H9 (cell line): Measurements from ENCODE around the gene SLC8B1. TPM values are rescaled to one million over a fixed set of nuclear protein-coding genes. Genes with fewer than 3 reads are reported as not detected.

Experiments
- DNase-seq: peaks from one replicate; pipeline ENCODE4 v3.0.0-alpha.2; 2017
- H2AFZ ChIP-seq: one replicate; pipeline ENCODE4 v1.6.1; 2013; ENCODE audit warnings: mild to moderate bottlenecking, low read length, control low read depth, moderate library complexity
- H2AK5ac ChIP-seq: 2 replicates; pipeline ENCODE4 v1.6.1; 2013; ENCODE audit warnings: low read length, control low read depth, mixed read lengths; ENCODE audit not compliant: insufficient read length
- H2BK120ac ChIP-seq: one replicate; pipeline ENCODE4 v1.6.1; 2013; ENCODE audit warnings: low read depth, mild to moderate bottlenecking, low read length, control low read depth, inconsistent platforms; ENCODE audit not compliant: poor library complexity, severe bottlenecking
- H2BK12ac ChIP-seq: 2 replicates; pipeline ENCODE4 v1.6.1; 2013; ENCODE audit warnings: low read length, control low read depth, mixed read lengths, low read depth; ENCODE audit not compliant: insufficient read length
- H2BK15ac ChIP-seq: 2 replicates; pipeline ENCODE4 v1.6.1; 2013; ENCODE audit warnings: low read depth, low read length, control low read depth
- H2BK20ac ChIP-seq: one replicate; pipeline ENCODE4 v1.6.1; 2013; ENCODE audit warnings: low read depth, mild to moderate bottlenecking, low read length, control low read depth, inconsistent platforms; ENCODE audit not compliant: poor library complexity, severe bottlenecking
- H2BK5ac ChIP-seq: 2 replicates; pipeline ENCODE4 v1.6.1; 2013; ENCODE audit warnings: low read length, control low read depth, mixed read lengths; ENCODE audit not compliant: insufficient read length
- H3K14ac ChIP-seq: 2 replicates; pipeline ENCODE4 v1.6.1; 2013; ENCODE audit warnings: low read length, control low read depth; ENCODE audit not compliant: insufficient read depth
- H3K18ac ChIP-seq: 2 replicates; pipeline ENCODE4 v1.6.1; 2013; ENCODE audit warnings: low read depth, mild to moderate bottlenecking, mixed read lengths, low read length, control low read depth; ENCODE audit not compliant: insufficient read length
- H3K23ac ChIP-seq: 2 replicates; pipeline ENCODE4 v1.6.1; 2013; ENCODE audit warnings: low read length, control low read depth, mixed read lengths, low read depth; ENCODE audit not compliant: insufficient read length
- H3K23me2 ChIP-seq: 2 replicates; pipeline ENCODE4 v1.6.1; 2013; ENCODE audit warnings: low read depth, mild to moderate bottlenecking, mixed read lengths, low read length, control low read depth; ENCODE audit not compliant: insufficient read length, poor library complexity, severe bottlenecking
- H3K27ac ChIP-seq: 2 replicates; pipeline ENCODE4 v1.5.1; 2013; ENCODE audit warnings: low read length, control low read depth, mixed read lengths, low read depth; ENCODE audit not compliant: insufficient read length
- H3K27me3 ChIP-seq: 2 replicates; pipeline ENCODE4 v1.6.1; 2013; ENCODE audit warnings: low read length, control low read depth, inconsistent platforms; ENCODE audit not compliant: insufficient read depth
- H3K4ac ChIP-seq: 2 replicates; pipeline ENCODE4 v1.6.1; 2013; ENCODE audit warnings: low read depth, mild to moderate bottlenecking, control low read depth, inconsistent platforms, low read length, moderate library complexity
- H3K4me1 ChIP-seq: 2 replicates; pipeline ENCODE4 v1.6.1; 2013; ENCODE audit warnings: low read length, control low read depth, inconsistent platforms; ENCODE audit not compliant: insufficient read depth
- H3K4me2 ChIP-seq: 2 replicates; pipeline ENCODE4 v1.6.1; 2013; ENCODE audit warnings: low read length, control low read depth, mixed read lengths; ENCODE audit not compliant: insufficient read length, insufficient read depth
- H3K56ac ChIP-seq: 2 replicates; pipeline ENCODE4 v1.6.1; 2013; ENCODE audit warnings: low read depth, mild to moderate bottlenecking, mixed read lengths, low read length, control low read depth; ENCODE audit not compliant: insufficient read length
- H3K79me1 ChIP-seq: 2 replicates; pipeline ENCODE4 v1.6.1; 2013; ENCODE audit warnings: low read depth, mild to moderate bottlenecking, moderate library complexity, low read length, control low read depth, inconsistent platforms; ENCODE audit not compliant: insufficient read depth, poor library complexity, severe bottlenecking
- H3K79me2 ChIP-seq: 2 replicates; pipeline ENCODE4 v1.6.1; 2013; ENCODE audit warnings: low read length, control low read depth, inconsistent platforms; ENCODE audit not compliant: insufficient read depth
- H3K9ac ChIP-seq: 2 replicates; pipeline ENCODE4 v1.6.1; 2013; ENCODE audit warnings: low read length, control low read depth, mixed read lengths; ENCODE audit not compliant: insufficient read length; ENCODE audit errors: extremely low read depth
- H3K9me3 ChIP-seq: one replicate; pipeline ENCODE4 v1.6.1; 2013; ENCODE audit warnings: low read depth, low read length, inconsistent platforms; ENCODE audit not compliant: control insufficient read depth
- H3T11ph ChIP-seq: one replicate; pipeline ENCODE4 v1.6.1; 2013; ENCODE audit warnings: mild to moderate bottlenecking, low read length, control low read depth, inconsistent platforms
- H4K20me1 ChIP-seq: one replicate; pipeline ENCODE4 v1.6.1; 2013; ENCODE audit not compliant: control insufficient read depth, insufficient read length, insufficient read depth
- H4K5ac ChIP-seq: 2 replicates; pipeline ENCODE4 v1.6.1; 2013; ENCODE audit warnings: low read depth, mild to moderate bottlenecking, mixed read lengths, low read length, control low read depth; ENCODE audit not compliant: insufficient read length
- H4K8ac ChIP-seq: replicated peaks from 2 replicates; pipeline ENCODE4 v1.6.1; 2013; ENCODE audit warnings: low read length, control low read depth, mixed read lengths, low read depth; ENCODE audit not compliant: insufficient read length
- H4K91ac ChIP-seq: 2 replicates; pipeline ENCODE4 v1.6.1; 2013; ENCODE audit warnings: low read depth, mild to moderate bottlenecking, moderate library complexity, mixed read lengths, low read length, control low read depth; ENCODE audit not compliant: insufficient read length
- H3K27ac Mint-ChIP-seq, 3 experiments: 2 replicates in 2 of 3; 3 replicates in 1 of 3; pipeline ENCODE4 v1.8.0; 2020 to 2021; ENCODE audit warnings: mixed read lengths in 3 of 3, mild to moderate bottlenecking in 1 of 3, moderate library complexity in 1 of 3
- H3K27me3 Mint-ChIP-seq: 2 replicates; pipeline ENCODE4 v1.8.0; 2021; ENCODE audit warnings: low read depth, mild to moderate bottlenecking, moderate library complexity, mixed read lengths
- H3K36me3 Mint-ChIP-seq, 3 experiments: 2 replicates in 2 of 3; 3 replicates in 1 of 3; pipeline ENCODE4 v1.8.0; 2020 to 2021; ENCODE audit warnings: low read depth in 3 of 3, mixed read lengths in 3 of 3; ENCODE audit not compliant: insufficient read depth in 1 of 3
- H3K4me1 Mint-ChIP-seq, 2 experiments: 2 replicates each; pipeline ENCODE4 v1.8.0; 2020; ENCODE audit warnings: mixed read lengths in 2 of 2
- H3K4me3 Mint-ChIP-seq, 2 experiments: 2 replicates in 1 of 2; 3 replicates in 1 of 2; pipeline ENCODE4 v1.8.0; 2020 to 2021; ENCODE audit warnings: mild to moderate bottlenecking in 2 of 2, mixed read lengths in 2 of 2, moderate library complexity in 1 of 2
- H3K9me3 Mint-ChIP-seq, 2 experiments: 2 replicates in 1 of 2; 3 replicates in 1 of 2; pipeline ENCODE4 v1.8.0; 2020; ENCODE audit warnings: mild to moderate bottlenecking in 2 of 2, mixed read lengths in 2 of 2, moderate library complexity in 1 of 2
- WGBS: extraction: QIAGEN DNeasy Blood & Tissue Kit; methylation state at CpG from one replicate; pipeline ENCODE4 v1.1.7; 2013; ENCODE audit warnings: missing lambda C conversion rate, low lambda C conversion rate, mixed read lengths; ENCODE audit not compliant: insufficient read length; ENCODE audit errors: extremely low coverage; 5-methylcytosine and 5-hydroxymethylcytosine counted together
- total RNA-seq: library from RNA; stranded (reverse); gene quantifications from 2 replicates; pipeline ENCODE4 v1.2.1, GENCODE V29; 2021
- TF ChIP-seq, protein P1 (sequence below): fragments of 200-600 bp; sonication (generic); conservative IDR thresholded peaks from 3 replicates; pipeline ENCODE4 v1.8.0; 2021; ENCODE audit warnings: antibody characterized with exemption, mild to moderate bottlenecking

SLC8B1 gene
- total RNA-seq, 1 experiment from 2014 or later, result 10.4 TPM

DNA sequence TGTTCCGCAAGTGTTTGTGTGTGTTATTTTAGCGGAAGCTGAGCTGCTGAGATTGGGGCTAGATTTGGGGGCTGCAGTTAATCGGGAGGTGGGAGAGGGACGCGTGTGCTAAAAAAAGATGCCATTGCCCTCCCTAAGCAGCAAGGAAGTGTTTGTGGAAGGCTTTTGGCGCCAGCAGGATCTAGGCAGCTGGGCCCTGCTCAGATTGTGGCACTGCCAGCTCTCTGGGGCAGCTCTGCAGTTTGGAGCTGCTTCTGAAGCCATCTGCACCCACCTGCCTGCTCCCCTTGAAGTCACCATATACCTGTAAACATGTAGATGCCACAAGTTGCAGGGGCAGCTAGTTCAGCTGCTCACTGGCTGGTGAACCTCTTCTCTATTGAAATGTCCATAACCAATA, 84.9 kb downstream of the SLC8B1 start:
- Histone ChIP-seq H2BK15ac (no peak overlapping the region), H3K4ac (no peak overlapping the region), H3K9me3 (no peaks in the 10 kb centered on the region), H4K91ac (no peak overlapping the region), H3K27me3 (no peaks in the 10 kb centered on the region), H2AFZ (no peak overlapping the region), H3K56ac (no peak overlapping the region), H3K27ac (no peak overlapping the region), H3K79me2 (no peaks in the 10 kb centered on the region; the same call in 1 of the 2 replicates), H4K20me1 (no peaks in the 10 kb centered on the region), H2BK20ac (no peak overlapping the region), H3T11ph (no peak overlapping the region), H2BK5ac (no peak overlapping the region), H2BK120ac (no peak overlapping the region), H3K18ac (no peak overlapping the region), H3K79me1 (no peaks in the 10 kb centered on the region), H3K9ac (no peak overlapping the region), H3K4me1 (peaks cover 9% of the 10 kb centered on the region; the same call in 1 of the 2 replicates), H4K8ac (no peak overlapping the region), H3K14ac (no peak overlapping the region), H3K4me2 (no peak overlapping the region), H2BK12ac (no peak overlapping the region), H4K5ac (no peak overlapping the region), H3K23ac (no peak overlapping the region), H2AK5ac (no peak overlapping the region), H3K23me2 (no peaks in the 10 kb centered on the region)
- no peaks in the 10 kb centered on the region for H3K9me3 Mint-ChIP-seq
- DNase-seq, result no peak
- no peak overlapping the region for H3K4me3 Mint-ChIP-seq
- WGBS, result no CpG with 5 or more reads among the region's 6 CpGs
- no peak overlapping the region for H3K27ac Mint-ChIP-seq
- peaks cover 0 to 13% (median 0%) of the 10 kb centered on the region in 3 experiments; a peak in 3 of 7 replicates for H3K36me3 Mint-ChIP-seq
- TF ChIP-seq, protein P1, sequence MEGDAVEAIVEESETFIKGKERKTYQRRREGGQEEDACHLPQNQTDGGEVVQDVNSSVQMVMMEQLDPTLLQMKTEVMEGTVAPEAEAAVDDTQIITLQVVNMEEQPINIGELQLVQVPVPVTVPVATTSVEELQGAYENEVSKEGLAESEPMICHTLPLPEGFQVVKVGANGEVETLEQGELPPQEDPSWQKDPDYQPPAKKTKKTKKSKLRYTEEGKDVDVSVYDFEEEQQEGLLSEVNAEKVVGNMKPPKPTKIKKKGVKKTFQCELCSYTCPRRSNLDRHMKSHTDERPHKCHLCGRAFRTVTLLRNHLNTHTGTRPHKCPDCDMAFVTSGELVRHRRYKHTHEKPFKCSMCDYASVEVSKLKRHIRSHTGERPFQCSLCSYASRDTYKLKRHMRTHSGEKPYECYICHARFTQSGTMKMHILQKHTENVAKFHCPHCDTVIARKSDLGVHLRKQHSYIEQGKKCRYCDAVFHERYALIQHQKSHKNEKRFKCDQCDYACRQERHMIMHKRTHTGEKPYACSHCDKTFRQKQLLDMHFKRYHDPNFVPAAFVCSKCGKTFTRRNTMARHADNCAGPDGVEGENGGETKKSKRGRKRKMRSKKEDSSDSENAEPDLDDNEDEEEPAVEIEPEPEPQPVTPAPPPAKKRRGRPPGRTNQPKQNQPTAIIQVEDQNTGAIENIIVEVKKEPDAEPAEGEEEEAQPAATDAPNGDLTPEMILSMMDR, result no peak
- no peaks in the 10 kb centered on the region; the same call in none of the 2 replicates for H3K27me3 Mint-ChIP-seq
- peaks cover 29 to 33% of the 10 kb centered on the region in 2 experiments for H3K4me1 Mint-ChIP-seq
